ENCODE results near the gene NIPSNAP2. TPM values are rescaled to one million over a fixed set of nuclear protein-coding genes. Genes with fewer than 3 reads are reported as not detected.

The NIPSNAP2 gene
- total and polyA plus RNA-seq, 10 of the 15 experiments (the other 5 are each of a cell fraction or from before 2014, with no cell fraction given), result 24.7 to 88.5 (median 49.9) TPM

DNA sequence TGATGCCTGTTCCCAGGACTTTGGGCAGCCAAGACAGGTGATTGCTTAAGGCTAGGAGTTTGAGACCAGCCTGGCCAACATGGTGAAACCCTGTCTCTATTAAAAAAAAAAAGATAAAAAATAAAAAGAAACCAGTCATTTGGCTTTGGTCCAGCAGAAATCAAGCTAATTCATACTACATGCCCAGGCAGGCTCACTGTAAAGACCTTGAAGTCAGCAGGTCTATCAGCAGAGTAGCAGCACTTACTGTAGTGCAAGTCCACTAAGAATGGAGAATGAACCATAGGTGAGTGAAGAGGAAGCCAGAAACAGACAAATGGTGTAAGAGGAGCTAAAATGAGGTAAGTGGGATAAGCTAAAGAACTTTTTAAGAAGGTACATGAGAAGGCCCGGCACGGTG lies 62.2 kb downstream of the NIPSNAP2 start (continued):
- TF ChIP-seq, protein P1, sequence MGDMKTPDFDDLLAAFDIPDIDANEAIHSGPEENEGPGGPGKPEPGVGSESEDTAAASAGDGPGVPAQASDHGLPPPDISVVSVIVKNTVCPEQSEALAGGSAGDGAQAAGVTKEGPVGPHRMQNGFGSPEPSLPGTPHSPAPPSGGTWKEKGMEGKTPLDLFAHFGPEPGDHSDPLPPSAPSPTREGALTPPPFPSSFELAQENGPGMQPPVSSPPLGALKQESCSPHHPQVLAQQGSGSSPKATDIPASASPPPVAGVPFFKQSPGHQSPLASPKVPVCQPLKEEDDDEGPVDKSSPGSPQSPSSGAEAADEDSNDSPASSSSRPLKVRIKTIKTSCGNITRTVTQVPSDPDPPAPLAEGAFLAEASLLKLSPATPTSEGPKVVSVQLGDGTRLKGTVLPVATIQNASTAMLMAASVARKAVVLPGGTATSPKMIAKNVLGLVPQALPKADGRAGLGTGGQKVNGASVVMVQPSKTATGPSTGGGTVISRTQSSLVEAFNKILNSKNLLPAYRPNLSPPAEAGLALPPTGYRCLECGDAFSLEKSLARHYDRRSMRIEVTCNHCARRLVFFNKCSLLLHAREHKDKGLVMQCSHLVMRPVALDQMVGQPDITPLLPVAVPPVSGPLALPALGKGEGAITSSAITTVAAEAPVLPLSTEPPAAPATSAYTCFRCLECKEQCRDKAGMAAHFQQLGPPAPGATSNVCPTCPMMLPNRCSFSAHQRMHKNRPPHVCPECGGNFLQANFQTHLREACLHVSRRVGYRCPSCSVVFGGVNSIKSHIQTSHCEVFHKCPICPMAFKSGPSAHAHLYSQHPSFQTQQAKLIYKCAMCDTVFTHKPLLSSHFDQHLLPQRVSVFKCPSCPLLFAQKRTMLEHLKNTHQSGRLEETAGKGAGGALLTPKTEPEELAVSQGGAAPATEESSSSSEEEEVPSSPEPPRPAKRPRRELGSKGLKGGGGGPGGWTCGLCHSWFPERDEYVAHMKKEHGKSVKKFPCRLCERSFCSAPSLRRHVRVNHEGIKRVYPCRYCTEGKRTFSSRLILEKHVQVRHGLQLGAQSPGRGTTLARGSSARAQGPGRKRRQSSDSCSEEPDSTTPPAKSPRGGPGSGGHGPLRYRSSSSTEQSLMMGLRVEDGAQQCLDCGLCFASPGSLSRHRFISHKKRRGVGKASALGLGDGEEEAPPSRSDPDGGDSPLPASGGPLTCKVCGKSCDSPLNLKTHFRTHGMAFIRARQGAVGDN (IDR thresholded peaks at IDR 0.05), result no peak
- TF ChIP-seq RELA (IDR thresholded peaks at IDR 0.05; ENCODE audit: borderline replicate concordance, partially characterized antibody) (no peak), RAD21 (IDR thresholded peaks at IDR 0.05; ENCODE audit: insufficient read depth, low read depth, low read length) (no peak)
- TF ChIP-seq, protein P2, sequence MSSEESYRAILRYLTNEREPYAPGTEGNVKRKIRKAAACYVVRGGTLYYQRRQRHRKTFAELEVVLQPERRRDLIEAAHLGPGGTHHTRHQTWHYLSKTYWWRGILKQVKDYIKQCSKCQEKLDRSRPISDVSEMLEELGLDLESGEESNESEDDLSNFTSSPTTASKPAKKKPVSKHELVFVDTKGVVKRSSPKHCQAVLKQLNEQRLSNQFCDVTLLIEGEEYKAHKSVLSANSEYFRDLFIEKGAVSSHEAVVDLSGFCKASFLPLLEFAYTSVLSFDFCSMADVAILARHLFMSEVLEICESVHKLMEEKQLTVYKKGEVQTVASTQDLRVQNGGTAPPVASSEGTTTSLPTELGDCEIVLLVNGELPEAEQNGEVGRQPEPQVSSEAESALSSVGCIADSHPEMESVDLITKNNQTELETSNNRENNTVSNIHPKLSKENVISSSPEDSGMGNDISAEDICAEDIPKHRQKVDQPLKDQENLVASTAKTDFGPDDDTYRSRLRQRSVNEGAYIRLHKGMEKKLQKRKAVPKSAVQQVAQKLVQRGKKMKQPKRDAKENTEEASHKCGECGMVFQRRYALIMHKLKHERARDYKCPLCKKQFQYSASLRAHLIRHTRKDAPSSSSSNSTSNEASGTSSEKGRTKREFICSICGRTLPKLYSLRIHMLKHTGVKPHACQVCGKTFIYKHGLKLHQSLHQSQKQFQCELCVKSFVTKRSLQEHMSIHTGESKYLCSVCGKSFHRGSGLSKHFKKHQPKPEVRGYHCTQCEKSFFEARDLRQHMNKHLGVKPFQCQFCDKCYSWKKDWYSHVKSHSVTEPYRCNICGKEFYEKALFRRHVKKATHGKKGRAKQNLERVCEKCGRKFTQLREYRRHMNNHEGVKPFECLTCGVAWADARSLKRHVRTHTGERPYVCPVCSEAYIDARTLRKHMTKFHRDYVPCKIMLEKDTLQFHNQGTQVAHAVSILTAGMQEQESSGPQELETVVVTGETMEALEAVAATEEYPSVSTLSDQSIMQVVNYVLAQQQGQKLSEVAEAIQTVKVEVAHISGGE (CRISPR knock-in tag; IDR thresholded peaks at IDR 0.05), result no peak
- TF ChIP-seq, protein P3, sequence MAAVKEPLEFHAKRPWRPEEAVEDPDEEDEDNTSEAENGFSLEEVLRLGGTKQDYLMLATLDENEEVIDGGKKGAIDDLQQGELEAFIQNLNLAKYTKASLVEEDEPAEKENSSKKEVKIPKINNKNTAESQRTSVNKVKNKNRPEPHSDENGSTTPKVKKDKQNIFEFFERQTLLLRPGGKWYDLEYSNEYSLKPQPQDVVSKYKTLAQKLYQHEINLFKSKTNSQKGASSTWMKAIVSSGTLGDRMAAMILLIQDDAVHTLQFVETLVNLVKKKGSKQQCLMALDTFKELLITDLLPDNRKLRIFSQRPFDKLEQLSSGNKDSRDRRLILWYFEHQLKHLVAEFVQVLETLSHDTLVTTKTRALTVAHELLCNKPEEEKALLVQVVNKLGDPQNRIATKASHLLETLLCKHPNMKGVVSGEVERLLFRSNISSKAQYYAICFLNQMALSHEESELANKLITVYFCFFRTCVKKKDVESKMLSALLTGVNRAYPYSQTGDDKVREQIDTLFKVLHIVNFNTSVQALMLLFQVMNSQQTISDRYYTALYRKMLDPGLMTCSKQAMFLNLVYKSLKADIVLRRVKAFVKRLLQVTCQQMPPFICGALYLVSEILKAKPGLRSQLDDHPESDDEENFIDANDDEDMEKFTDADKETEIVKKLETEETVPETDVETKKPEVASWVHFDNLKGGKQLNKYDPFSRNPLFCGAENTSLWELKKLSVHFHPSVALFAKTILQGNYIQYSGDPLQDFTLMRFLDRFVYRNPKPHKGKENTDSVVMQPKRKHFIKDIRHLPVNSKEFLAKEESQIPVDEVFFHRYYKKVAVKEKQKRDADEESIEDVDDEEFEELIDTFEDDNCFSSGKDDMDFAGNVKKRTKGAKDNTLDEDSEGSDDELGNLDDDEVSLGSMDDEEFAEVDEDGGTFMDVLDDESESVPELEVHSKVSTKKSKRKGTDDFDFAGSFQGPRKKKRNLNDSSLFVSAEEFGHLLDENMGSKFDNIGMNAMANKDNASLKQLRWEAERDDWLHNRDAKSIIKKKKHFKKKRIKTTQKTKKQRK (IDR thresholded peaks at IDR 0.05; ENCODE audit: low read depth, low read length), result no peak
